Glomerular visceral epithelial cell (primary cell): ENCODE data around the gene UBE2Q1.

Source experiments
- DNase-seq: peaks from one replicate; pipeline ENCODE4 v3.0.0-alpha.2; 2016; ENCODE audit errors: extremely low spot score

Gene UBE2Q1

DNA sequence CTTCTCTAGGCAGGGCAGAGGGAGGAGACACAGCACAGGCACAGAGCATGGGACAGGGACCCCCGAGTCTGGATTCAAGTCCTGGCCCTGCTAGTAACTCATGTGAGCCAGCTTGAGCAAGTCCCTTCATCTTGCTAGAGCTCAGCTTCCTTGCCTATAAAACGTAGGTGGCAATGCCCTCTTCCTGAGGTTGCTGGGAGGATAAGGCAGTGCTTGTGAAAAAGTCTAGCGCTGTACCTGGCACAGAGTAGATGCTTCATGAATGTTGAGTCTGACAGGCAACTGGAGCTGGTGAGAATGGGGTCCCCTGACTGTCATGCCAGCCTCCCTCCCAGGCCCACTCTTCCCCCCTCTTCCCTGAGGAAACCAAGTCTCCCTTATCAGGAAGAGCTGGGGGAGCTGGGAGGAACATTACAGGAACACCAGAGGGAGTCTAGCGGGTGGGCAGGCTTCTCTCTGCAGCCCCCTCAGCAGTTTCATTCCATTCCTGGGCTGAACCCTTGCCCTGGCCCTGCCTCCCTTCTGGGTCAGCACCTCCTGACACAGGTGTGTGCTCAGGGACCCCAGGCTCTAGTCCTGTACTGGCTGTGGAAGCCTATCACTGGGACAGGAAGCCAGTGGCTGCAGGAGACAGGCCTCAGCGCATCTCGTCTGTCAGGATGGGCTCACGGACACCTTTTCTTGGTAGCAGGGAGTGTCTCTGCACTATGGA is 19.0 kb upstream of the UBE2Q1 start:
- no peak for DNase-seq

- no peak for DNase-seq
Measured at GRCh38 chr1:154575951-154576566, 17.6 kb upstream of the UBE2Q1 start.

DNA sequence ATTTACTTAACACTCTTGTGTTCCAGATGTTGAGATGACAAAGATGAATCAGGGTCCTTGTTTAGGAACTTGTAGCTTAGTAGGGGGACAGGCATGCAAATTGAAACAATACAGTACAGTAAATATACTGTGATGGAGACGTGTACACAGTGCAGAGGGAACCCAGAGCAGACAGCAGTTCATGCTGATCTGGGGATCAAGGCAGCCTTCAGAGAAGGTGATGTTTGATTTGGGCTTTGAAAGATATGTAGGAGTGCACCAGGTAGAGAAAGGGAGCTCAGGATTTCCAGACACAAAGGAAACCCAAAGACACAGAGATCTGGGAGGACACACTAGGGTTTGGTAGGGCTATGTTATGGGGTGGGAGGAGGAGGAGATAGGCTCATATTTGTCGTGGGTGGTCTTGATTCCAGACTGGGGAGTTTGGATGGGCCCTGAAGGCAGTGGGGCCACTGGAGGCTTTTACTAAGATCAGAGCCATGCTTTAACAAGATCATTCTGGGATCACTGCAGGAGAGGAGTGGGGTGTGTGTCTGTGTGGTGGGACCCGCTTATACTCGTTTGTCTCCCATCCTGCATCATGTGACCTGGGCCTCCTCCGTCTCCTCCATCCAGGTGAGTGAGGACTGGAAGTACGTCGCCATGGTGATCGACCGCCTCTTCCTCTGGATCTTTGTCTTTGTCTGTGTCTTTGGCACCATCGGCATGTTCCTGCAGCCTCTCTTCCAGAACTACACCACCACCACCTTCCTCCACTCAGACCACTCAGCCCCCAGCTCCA is 16.9 kb upstream of the UBE2Q1 start:
- DNase-seq: no peak

- DNase-seq: peak; percentile 14
Measured at GRCh38 chr1:154574716-154575115, 16.3 kb upstream of the UBE2Q1 start.

- no peak for DNase-seq
Measured at GRCh38 chr1:154573168-154573510, 14.7 kb upstream of the UBE2Q1 start.

DNA sequence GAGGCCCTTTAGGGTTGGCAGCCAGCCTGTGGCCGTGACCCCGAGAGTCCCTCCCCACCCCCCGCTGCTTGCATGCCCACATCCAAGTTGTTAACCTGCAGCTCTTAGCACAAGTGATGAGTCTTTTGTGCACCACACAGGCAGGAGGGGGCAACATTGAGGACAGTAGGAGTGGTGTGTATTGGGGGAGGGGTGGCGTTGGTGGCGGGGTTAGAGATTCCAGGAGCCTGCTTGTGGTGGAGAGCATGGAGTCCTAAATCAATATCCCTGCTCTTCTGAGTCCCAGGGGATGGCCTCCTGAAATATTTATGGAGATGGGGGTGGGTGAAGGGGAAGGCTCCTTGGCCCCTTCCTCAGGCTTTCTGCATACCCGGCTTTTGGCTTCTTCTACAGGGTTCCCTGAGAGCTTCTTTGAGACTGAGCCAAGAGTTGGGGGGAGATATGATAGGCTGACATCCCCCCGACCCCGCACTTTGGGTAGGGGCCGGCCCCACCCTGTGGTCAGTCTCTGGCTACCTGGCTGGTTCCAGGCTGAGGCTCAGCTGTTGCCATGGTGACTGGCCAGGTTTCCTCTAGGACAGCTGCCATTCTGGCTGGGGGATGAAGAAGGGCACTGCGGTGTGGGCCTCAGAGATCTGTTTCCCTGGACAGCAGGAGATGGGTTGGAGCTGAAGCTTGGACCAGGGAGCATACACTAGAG is 14.2 kb upstream of the UBE2Q1 start:
- no peak for DNase-seq

DNA sequence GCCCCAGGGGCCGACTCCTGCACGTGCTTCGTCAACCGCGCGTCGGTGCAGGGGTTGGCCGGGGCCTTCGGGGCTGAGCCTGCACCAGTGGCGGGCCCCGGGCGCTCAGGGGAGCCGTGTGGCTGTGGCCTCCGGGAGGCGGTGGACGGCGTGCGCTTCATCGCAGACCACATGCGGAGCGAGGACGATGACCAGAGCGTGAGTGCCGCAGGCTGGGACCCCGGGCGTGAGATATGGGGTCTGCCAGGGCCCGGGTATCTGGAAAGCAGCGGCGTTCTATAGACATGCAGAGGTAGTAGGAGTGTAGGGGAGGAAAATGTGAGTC is 13.5 kb upstream of the UBE2Q1 start:
- DNase-seq: no peak

GRCh38 chr1:154571244-154571963 is 12.9 kb upstream of the UBE2Q1 start:
- no peak for DNase-seq

- no peak for DNase-seq
Measured at GRCh38 chr1:154568157-154568815, 9.8 kb upstream of the UBE2Q1 start.

GRCh38 chr1:154567386-154568156 is 9.1 kb upstream of the UBE2Q1 start, which contains the start of gene CHRNB2:
TSS of gene CHRNB2 (plus strand) at chr1:154567778. CDS start at chr1:154568045, 267 bp downstream.
- peak; percentile 72 for DNase-seq

GRCh38 chr1:154565876-154566275 is 7.4 kb upstream of the UBE2Q1 start:
- DNase-seq: no peak

DNA sequence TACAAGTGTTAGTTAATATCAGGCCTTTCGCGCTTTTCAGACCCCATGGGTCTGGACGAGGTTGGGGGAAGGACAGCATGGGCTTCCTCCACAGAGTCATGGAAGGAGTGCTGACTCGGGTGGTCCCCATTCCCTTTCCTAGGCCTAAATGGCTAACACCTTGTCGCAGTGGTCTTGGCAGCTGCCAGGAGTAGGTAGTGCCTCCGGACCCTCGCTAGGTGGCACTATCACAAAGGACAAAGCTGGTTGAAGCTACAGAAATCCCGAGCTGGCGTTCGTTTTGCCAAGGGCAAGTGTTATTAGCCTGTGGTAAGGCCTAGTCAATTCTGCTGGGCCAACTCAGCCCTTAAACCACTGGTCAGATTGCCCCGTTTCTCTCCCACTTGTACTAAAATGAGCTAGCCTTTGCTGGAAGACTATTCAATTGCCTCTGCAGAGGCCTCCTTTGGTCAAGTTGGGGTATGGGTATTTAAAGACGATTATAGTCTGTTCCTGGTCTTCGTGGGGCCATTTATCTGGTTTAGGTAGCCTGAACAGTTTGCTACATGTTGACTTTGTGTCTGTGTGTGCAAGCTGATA is 1.1 kb upstream of the UBE2Q1 start:
- peak; percentile 90 for DNase-seq

- DNase-seq: peak; percentile 99
Measured at GRCh38 chr1:154558720-154559465, 431 bp upstream of the UBE2Q1 start.

DNA sequence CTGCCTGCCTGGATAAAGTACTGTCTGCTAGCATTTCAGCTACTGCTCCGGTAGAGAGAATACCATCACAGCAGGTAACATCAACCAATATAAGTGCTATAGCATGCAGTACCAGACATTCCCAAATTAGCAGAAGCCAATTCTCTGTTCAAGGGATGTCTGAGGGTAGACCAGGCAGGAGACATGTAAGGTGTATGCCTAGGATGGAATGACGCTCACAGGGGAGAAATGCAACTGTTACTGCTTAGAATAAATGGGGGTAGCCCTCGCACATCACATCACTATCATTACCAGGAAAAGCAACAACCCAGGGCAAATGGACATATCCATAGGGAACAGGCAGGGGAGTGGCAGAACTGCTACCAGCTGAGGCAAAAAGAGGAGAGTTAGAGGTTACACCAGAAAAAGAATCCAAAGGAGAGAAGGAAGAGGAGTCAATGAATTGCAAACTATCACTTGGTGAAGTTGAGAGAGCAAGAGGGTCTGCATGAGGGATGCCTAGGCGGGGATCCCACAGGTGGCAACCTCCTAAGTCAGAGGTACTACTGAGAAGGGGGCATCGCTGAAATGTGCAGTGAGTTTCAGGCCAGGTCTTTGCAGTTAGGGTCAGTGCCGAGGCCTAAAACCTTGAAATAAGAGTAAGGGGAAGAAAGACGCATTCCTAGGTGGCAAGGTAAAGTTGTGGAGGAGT is 1.1 kb downstream of the UBE2Q1 start:
- no peak for DNase-seq

DNA sequence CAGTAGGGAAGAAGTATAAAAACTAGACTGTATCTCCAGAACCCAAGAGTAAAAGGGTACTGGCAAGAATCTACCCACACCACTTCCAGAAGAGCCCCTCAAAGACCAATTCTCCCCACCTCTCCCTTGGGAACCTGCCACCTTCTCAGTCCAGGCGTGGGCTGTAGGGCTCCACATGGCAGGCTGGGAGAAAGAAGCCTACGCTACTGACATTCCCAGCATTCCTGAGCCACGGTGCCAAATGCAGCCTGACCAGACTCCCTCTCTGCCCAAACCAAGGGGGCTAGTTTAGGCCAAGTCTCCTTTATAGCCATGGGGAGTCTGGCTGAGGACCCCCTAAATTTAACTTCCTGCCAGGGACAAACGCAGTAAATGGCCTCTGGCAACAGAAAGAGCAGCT is 2.0 kb downstream of the UBE2Q1 start:
- peak; percentile 25 for DNase-seq

DNA sequence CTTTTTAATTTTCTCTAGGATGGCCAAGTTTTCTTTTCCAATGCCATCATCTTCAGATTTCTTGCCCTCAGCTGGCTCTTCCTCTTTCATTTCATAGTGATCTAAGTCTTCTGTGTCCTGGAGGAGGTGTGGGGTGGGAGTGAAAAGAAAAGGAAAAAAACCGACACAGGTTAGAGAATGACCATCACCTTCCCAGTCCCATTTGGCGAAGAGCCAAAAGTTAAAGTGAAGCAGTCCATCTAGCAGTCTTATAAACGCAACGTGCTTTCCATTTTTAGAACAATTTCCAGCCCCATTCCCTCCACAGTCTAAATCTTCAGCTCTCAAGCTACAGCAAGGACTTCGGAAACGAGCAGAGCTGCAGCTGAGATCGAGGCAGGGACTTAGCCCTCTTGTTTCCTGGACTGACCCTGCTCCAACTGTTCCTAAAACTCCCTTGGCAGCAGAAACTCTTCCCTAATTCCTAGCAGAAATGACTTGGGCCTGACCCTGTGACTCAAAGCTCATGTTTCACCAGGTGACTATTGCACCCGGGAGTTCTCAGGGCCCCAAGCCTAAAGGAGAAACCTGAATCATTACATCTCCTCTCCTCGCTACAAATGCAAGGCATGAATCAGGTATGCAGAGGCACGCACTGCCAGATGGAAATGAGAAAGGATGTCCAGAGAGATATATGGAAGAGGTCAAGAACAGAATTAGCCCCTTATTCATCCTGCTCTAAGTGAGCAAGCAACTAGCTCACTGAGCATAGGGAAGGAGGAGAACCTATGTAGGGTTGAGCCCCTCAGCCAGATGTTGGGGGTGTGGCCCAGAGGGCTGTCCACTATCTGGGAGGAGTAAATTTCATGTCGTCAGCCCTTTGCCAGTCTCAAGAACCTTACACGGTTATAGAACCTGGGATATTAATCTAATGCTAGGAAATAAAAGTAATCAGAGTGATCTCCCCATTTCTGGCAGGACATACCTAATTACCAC is 5.1 kb downstream of the UBE2Q1 start:
- DNase-seq: no peak

DNA sequence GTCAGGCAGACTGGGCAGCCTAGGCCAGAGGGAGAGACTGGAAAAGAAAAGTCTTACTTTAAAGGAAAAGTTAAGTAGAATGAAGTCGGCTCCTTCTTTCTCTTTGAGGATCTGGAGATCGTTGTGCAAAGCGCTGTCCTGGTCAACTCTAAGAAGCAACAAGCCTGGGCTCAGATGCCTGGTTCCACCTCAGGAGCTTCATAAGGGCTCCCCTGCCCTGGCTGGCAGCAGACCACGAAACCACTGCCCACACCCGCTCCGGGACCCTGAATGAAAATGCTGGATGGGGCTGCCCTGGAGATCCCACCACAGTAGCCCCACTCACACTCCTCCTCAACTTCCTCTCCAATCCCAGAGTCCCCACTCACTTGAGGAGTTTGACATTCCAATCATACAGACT is 6.4 kb downstream of the UBE2Q1 start:
- no peak for DNase-seq

DNA sequence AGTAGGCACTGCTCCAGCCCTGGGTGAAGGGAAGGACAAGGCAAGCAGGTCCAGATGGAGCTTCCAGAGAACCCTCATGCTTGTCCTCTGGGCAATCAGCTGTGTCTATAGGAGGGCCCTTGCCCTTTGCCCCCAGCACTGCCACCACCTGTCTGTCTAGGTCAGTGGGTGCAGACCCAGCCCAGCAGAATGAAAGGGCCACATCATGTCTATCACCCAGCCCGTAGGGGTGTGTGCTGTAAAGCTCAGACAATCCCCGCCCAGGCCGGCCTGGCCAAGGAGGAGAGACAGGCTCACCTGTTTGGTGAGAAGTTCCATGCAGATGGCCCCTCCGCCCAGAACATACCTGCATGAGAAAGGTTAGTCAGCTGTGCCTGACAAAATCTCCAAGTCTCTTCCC is 7.0 kb downstream of the UBE2Q1 start:
- no peak for DNase-seq
